ENCODE data around the gene CLINT1.
"Not testable (repeated sequence)": the region's sequence is repeated elsewhere in the genome, so short reads cannot be mapped to it uniquely, and the experiment has no call there.

The CLINT1 gene

GRCh38 chr5:157860898-157861890 is 2.2 kb upstream of the CLINT1 start:
- DNase-seq, result no peak

DNA sequence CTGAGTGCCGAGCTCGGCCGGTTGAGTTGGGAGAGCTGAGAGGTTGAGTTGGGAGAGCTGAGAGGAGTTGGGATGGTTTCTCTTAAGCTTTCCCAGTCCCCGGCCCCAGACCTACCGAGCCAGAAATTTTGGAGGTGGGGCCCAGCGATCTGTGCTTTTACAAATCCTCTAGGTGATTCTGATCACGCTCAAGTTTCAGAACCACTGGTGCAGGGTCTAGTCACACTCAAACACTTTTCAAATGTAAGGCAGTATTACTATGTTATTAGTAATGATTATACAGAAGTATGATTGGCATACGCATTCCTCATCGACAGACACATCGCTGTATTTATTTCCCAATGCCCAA is 256 bp upstream of the CLINT1 start:
- no peak for DNase-seq

DNA sequence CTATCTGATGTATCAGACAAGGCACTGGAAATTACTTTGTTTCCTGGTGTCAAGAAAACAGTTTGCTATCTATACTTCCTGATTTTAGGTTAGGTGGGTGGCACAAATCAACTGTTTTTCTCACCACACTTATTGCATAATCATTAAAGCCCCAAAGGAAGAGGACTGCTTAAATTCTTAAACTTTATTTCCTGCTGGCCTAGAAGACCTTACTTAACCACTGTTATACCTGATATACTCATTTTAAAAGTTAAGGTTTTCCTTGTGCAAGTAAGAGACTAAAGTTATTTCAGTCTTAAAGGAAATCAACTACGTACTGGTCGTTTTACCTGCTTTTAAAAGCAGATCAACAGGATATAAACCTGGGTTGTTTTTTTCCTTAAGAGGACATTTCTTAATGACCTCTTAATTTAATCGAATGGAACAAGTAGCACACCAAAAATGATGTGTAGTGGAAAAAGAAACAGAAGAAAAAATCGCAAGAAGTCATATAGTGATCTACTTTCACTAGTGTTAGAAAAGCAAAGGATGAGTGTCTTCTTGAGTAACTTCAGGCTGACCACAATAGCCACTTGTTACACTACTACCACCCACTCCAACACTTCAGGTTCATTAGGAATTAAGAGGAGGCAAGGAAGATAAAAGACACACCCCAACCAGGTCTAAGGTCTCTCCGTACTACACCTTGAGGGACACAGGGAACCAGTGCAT is 974 bp downstream of the CLINT1 start:
- no peak for DNase-seq

- DNase-seq, result peak; percentile 63
These were observed 3.4 kb downstream of the CLINT1 start for GRCh38 chr5:157855404-157855994.

GRCh38 chr5:157853365-157853764 is 5.6 kb downstream of the CLINT1 start:
- DNase-seq, result not testable (repeated sequence)

DNA sequence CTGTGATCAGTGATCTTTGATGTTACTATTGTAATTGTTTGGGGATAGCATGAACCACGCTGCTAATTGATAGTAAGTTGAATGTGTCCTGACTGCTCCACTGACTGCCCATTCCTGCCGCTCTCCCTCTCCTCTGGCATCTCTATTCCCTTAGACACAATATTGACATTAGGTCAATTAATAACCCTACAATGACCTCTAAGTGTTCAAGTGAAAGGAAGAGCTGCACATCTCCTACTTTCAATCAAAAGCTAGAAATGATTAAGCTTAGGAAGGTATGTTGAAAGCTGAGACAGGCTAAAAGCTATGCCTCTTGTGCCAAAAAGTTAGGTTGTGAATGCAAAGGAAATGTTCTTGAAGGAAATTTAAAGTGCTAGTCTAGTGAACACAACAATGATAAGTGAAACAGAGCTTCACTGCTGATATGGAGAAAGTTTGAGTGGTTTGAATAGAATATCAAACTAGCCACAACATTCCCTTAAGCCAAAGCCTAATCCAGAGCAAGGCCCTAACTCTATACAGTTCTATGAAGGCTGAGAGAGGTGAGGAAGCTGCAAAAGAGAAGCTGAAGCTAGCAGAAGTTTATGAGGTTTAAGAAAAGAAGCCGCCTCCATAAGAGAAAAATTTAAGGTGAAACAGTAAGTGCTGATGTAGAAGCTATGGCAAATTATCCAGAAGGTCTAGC is 12.9 kb downstream of the CLINT1 start:
- DNase-seq, result no peak

DNA sequence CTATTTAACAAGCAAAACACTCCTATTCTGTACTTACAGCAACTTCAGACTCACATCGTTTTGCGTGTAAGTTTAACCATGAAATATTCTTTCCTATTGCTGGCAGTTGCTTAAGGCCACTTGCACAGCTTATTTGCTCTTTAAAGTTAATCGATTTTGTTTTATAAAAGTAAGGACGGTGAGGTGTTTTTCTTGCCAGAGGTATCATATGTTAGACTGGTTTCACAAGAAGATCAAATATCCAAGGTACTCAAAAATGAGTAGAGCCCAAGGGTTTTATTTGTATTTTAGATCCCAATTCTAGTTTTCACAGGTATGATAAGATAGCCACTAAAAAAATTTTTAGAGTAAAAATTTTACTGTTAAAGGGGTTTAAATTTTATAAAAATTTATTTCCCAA is 16.2 kb downstream of the CLINT1 start:
- no peak for DNase-seq

- DNase-seq, result no peak
These were observed 16.8 kb downstream of the CLINT1 start for GRCh38 chr5:157842185-157842584.

DNA sequence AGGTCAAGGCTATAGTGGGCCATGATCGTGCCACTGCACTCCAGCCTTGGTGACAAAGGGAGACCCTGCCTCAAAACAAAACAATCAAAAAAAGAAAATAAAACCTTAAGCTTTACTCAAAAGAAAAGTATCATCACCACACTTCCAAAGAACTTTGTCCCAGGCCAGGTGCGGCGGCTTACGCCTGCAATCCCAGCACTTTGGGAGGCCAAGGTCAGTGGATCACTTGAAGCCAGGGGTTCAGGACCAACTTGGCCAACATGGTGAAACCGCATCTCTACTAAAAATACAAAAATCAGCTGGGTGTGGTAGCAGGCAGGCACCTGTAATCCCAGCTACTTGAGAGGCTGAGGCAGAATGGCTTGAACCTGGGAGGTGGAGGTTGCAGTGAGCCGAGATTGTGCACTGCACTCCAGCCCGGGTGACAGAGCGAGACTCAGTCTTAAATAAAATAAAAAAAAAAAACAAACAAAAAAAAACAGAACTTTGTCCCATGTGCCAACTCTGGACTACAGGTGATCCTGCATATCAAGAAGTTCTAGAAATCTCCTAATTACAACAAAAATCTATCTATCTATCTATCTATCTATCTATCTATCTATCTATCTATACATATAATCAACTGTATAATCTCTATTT is 19.7 kb downstream of the CLINT1 start:
- no peak for DNase-seq

- DNase-seq, result no peak
These were observed 22.7 kb downstream of the CLINT1 start for GRCh38 chr5:157836121-157836753.

GRCh38 chr5:157835041-157835440 is 23.9 kb downstream of the CLINT1 start:
- DNase-seq, result no peak

DNA sequence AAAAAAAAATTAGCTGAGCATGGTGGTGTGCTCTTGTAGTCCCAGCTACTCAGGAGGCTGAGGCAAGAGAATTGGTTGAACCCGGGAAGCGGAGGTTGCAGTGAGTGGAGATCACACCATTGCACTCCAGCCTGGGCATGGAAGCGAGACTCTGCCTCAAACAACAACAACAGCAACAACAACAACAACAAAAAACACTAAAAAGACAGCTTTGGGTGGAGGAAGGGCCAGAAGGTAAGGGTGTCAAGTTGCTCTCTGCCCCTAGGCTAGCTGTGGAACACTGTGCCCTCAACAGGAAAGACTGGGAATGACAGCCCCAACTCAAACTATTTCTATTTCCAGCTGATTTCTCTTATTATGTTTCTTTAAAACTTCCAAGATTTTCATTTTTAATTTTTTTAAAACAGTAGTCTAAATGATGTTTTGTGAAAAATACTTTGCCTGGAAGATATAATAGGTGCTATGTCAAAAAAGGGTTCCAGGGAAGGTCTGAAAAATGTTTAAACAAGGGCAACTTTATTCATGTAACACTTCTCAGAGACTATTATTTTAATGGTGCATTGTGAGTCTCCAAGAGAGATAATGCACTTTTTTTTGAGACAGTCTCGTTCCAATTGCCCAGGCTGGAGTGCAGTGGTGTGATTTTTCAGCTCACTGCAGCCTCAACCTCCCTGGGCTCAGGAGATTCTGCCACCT is 29.9 kb downstream of the CLINT1 start:
- peak; percentile 26 for DNase-seq

DNA sequence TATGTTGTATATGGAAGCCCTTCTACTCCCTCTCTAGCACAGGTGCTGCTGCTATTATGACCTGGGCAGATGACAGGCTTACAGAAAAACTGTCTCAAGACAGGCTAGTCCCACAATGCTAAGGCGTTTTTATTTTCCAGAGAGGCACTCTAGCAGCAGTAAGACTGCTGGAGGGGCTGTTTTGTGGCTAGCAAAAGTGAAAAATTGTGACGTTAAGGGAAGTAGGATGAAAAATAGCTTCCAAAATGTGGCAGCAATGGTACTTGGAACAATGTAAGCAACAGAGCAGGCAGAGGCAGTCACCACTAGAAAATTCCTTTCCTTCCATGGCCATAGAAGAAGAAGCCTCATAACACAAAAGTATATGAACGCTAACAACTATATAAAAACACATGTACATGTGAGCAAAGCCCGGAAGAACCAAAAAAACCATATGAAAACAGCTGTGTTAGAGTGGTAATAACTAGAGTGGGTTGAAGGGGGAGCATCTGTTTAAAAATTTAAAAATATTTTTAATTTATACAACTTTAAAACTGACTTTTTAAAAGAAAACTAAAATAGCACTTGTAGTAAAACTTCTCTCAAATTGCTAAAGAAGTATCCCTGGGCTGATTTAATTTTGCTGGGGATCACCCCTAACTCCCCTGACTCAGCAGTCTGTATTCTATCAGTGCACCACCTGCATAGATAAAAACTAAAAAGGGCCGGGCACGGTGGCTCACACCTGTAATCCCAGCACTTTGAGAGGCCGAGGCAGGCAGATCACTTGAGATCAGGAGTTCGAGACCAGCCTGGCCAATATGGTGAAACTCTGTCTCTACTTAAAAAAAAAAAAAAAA is 30.6 kb downstream of the CLINT1 start:
- no peak for DNase-seq

DNA sequence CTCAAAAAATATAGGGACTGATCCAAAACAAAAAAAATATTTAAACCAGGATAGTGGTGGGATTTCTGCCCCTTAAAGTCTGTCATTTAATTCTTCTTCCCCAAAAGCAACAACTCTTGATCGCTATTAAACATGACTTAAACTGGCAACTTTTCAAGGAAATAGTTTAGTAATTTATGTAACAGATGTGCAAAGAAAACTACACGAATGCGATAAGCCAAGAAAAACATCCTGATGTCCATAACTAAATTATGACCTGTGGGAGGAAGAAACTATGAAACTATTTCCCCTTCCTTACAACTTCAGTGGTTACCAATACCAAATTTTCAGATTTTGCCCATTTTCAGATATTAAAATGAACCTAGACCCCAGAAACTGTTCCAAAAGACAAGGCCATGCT is 31.5 kb downstream of the CLINT1 start:
- no peak for DNase-seq

DNA sequence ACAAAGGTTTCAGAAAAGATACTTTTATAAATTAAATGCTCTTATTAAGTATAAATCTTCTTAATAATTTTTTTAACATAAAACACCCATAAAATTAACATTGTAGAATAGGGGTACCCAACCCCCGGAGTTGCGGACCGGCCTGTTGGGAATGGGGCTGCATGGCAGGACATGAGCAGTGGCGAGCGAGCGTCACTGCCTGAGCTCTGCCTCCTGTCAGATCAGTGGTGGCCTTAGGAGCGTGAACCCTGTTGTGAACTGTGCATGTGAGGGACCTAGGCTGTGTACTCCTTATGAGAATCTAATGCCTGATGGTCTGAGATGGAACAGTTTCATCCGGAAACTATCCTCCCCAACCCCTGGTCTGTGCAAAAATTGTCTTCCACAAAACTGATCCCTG is 35.3 kb downstream of the CLINT1 start:
- no peak for DNase-seq

DNA sequence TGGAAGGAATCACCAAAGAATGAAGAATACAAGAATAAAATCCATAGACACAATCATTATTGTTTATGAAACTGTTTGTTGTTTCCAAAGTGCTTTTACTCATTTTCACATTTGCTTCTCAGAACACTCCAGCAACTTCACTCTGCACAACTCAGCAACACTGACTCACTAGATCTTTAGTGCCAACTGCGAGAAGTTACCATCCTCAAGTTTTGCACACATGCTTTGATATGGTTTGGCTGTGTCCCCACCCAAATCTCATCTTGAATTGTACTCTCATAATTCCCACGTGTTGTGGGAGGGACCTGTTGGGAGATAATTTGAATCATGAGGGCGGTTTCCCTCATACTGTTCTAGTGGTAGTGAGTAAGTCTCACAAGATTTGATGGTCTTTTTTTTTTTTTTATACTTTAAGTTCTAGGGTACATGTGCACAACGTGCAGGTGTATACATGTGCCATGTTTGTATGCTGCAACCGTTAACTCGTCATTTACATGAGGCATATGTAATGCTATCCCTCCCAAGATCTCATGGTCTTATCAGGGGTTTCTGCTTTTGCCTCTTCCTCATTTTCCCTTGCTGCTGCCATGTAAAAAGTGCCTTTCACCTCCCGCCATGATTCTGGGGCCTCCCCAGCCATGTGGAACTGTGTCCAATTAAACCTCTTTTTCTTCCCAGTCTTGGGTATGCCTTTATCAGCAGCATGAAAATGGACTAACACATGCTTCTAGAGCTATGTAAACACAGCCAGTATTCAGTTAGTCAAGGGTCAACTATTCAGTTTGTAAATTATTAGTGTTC is 36.9 kb downstream of the CLINT1 start:
- no peak for DNase-seq

DNA sequence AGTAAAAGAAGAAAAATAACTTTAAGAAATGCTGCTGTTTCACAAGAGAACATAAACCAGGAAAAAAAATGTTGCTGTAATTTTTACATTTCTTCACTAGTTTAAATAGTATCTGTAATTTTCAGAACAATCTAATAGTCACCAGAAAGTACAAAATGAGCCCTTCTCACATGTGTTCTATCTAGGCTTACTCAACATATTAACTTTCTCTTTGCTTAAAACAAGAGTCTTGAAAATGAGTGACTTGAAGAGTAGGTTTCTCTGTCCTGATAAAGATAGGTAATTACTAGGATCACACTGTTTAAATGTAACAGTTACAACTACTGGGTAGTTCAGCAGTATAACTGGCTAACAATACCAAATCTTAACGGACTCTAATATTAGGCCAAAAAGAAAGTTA is 37.5 kb downstream of the CLINT1 start:
- DNase-seq, result no peak

DNA sequence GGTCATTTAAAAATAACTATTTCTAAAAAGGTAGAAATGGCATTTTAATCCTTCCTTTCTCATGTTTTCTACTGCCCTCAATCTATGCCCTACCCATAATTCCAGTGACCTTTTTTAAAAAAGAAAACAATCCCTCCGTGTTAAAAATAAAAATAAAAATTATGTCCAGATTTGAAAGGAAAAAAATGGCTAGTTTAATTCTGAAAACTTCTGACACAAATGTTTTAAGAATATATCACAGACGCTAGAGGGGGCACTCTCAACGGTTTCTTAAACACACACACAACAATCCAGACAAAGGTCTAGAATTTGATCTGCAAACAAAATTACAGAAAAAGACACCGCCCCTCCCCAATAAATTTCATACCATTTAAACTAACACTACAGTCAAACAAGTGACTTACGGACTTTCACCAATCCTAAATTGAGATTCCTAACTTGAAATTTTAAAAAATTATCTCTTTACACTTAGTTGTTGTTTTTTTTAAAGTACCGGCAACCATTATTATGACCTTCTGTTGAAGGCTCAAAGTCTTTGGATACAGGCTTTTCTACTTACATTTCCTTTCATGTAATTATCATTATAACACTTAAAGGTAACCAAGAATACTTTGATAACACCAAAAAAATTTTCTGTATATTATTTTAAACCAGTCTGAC is 38.2 kb downstream of the CLINT1 start:
- DNase-seq, result peak; percentile 45

GRCh38 chr5:157819502-157820115 is 39.3 kb downstream of the CLINT1 start:
- DNase-seq, result no peak

Measured in NCI-H82 (cell line).